ENCODE data around the gene CRCP. TPM values are rescaled to one million over a fixed set of nuclear protein-coding genes. Genes with fewer than 3 reads are reported as not detected.
"Not testable (repeated sequence)": the region's sequence is repeated elsewhere in the genome, so short reads cannot be mapped to it uniquely, and the experiment has no call there.

Gene CRCP
- total and polyA plus RNA-seq, 3 experiments from 2014 or later: 33.7 to 35.4 (median 34.1) TPM

DNA sequence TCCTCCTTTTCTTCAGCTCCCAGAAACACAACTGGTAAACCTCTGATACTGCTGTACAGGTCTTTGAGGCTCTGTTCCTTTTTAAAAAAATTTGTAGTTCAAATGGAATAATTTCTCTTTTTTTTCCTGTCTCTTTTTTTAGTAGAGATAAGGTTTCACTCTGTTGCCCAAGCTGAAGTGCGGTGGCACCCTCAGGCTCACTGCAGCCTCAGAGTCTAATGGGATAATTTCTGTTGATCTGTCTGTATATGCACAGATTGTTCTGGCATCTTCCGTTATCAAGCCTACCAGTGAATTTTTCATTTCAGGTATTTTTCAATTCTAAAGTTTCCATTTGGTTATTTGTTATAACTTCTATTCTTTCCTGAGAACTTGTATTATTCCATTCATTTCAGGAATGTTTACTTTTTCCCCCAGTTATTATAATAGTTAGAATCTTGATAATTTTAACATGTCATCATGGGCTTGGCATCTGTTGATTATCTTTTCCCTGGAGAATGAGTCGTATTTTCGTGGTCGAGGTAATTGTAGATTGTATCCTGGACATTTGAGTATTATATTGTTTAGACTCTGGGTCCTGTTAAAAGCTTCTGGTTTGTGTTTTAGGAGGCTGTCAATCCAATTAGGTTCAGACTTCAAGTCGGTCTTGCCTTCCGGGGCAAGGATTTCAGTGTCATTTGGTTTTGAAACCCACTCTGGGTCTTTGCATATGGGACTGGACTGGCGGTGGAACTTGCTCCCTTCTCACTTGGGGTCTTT, 24.5 kb downstream of the CRCP start:
- H3K4me3 ChIP-seq (ENCODE audit: low read length): no peak overlapping the region
- H3K9me3 Mint-ChIP-seq: no peaks in the 10 kb centered on the region
- H3K27ac Mint-ChIP-seq: no peak overlapping the region
- H3K4me1 Mint-ChIP-seq: peaks cover 0 to 11% (median 10%) of the 10 kb centered on the region in 3 donors
- H3K9me3 ChIP-seq (ENCODE audit: low read length): no peaks in the 10 kb centered on the region
- no peaks in the 10 kb centered on the region for H3K4me1 ChIP-seq (ENCODE audit: insufficient read depth, low read length)
- H3K27me3 ChIP-seq (ENCODE audit: insufficient read depth, low read length, poor library complexity, severe bottlenecking): no peaks in the 10 kb centered on the region
- no peak overlapping the region for H3K27ac ChIP-seq (ENCODE audit: low read depth, low read length)
- H3K36me3 ChIP-seq (ENCODE audit: insufficient read depth, low read length): peaks cover 35% of the 10 kb centered on the region
- DNase-seq: no peak
- peaks cover 20 to 88% (median 24%) of the 10 kb centered on the region in 3 donors for H3K36me3 Mint-ChIP-seq
- CTCF ChIA-PET: interaction anchor here (0.5 kb wide), 1 partner anchor 31 kb away, joined by 3 read pairs; no protein-coding TSS in a partner anchor
- POLR2A ChIA-PET: no interaction called here
- no peak overlapping the region for H3K4me3 Mint-ChIP-seq
- no peaks in the 10 kb centered on the region for H3K27me3 Mint-ChIP-seq

DNA sequence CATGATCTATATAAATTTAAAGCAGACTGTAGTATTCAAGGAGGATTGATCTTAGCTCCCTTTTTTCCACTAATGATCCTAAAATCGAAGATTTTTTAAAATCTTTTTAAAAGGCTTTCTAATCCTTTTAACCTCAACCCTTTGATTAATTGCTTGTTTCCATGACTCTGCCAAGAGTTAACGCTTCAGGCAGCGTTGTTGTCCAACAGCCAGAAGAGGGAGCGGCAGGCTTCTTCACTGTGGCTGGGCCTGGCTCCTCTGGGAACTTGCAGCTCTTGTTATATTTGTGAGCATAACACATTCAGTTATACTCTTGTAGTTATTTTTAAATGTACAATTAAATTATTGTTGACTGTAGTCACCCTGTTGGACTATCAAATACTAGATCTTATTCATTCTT, 26.3 kb downstream of the CRCP start:
- Histone ChIP-seq H3K9me3 (ENCODE audit: low read length) (no peaks in the 10 kb centered on the region), H3K36me3 (ENCODE audit: insufficient read depth, low read length) (peaks cover 41% of the 10 kb centered on the region), H3K4me3 (ENCODE audit: low read length) (no peak overlapping the region), H3K4me1 (ENCODE audit: insufficient read depth, low read length) (no peaks in the 10 kb centered on the region), H3K27me3 (ENCODE audit: insufficient read depth, low read length, poor library complexity, severe bottlenecking) (no peaks in the 10 kb centered on the region), H3K27ac (ENCODE audit: low read depth, low read length) (no peak overlapping the region)
- DNase-seq: no peak
- ChIA-PET POLR2A (no interaction called here), CTCF (no interaction called here)
- Mint-ChIP-seq H3K9me3 (no peaks in the 10 kb centered on the region), H3K4me3 (no peak overlapping the region), H3K36me3 (peaks cover 20 to 88% (median 28%) of the 10 kb centered on the region in 3 donors), H3K27ac (peak overlapping the region in 4 of 8 donors; percentile 7 to 51 (median 18)), H3K4me1 (peaks cover 7 to 15% (median 10%) of the 10 kb centered on the region in 3 donors), H3K27me3 (no peaks in the 10 kb centered on the region)

- no peak for DNase-seq
- Histone ChIP-seq H3K9me3 (ENCODE audit: low read length) (no peaks in the 10 kb centered on the region), H3K27me3 (ENCODE audit: insufficient read depth, low read length, poor library complexity, severe bottlenecking) (no peaks in the 10 kb centered on the region), H3K4me3 (ENCODE audit: low read length) (no peak overlapping the region), H3K36me3 (ENCODE audit: insufficient read depth, low read length) (peaks cover 45% of the 10 kb centered on the region), H3K4me1 (ENCODE audit: insufficient read depth, low read length) (no peaks in the 10 kb centered on the region), H3K27ac (ENCODE audit: low read depth, low read length) (no peak overlapping the region)
- POLR2A ChIA-PET: no interaction called here
- Mint-ChIP-seq H3K27ac (peak overlapping the region in 2 of 8 donors; percentile 17 to 54), H3K36me3 (peaks cover 16 to 90% (median 30%) of the 10 kb centered on the region in 3 donors), H3K4me3 (no peak overlapping the region), H3K4me1 (peaks cover 11 to 19% (median 15%) of the 10 kb centered on the region in 3 donors), H3K9me3 (no peaks in the 10 kb centered on the region), H3K27me3 (no peaks in the 10 kb centered on the region)
- CTCF ChIA-PET: no interaction called here
These were observed 27.7 kb downstream of the CRCP start for GRCh38 chr7:66142334-66142733.

DNA sequence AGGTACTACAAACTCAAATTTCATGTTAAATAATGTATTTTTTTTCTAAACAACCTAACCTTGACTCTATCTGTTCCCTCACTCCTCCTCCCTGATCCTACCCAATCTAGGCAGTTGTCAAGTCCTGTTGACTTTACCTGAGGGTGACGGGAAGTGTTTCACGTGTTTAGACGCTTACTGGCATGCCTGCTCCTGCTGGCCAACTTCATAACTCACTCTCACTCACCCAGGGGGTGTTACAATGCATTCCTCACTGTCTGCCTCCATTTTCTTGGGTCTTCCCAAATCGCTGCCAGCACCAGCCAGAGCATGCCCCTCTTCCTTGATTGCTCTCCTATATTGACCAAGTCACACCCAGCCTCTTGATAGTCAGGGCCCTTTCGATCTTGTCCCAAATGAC, 28.3 kb downstream of the CRCP start:
- Mint-ChIP-seq H3K27ac (peak overlapping the region in 6 of 8 donors; percentile 8 to 64 (median 12)), H3K4me1 (peaks cover 9 to 24% (median 17%) of the 10 kb centered on the region in 3 donors), H3K9me3 (no peaks in the 10 kb centered on the region), H3K27me3 (no peaks in the 10 kb centered on the region), H3K4me3 (no peak overlapping the region), H3K36me3 (peaks cover 14 to 88% (median 28%) of the 10 kb centered on the region in 3 donors)
- Histone ChIP-seq H3K9me3 (ENCODE audit: low read length) (no peaks in the 10 kb centered on the region), H3K4me1 (ENCODE audit: insufficient read depth, low read length) (peaks cover under 1% of the 10 kb centered on the region), H3K36me3 (ENCODE audit: insufficient read depth, low read length) (peaks cover 45% of the 10 kb centered on the region), H3K27me3 (ENCODE audit: insufficient read depth, low read length, poor library complexity, severe bottlenecking) (no peaks in the 10 kb centered on the region), H3K27ac (ENCODE audit: low read depth, low read length) (no peak overlapping the region), H3K4me3 (ENCODE audit: low read length) (no peak overlapping the region)
- POLR2A ChIA-PET: no interaction called here
- no peak for DNase-seq
- CTCF ChIA-PET: no interaction called here

DNA sequence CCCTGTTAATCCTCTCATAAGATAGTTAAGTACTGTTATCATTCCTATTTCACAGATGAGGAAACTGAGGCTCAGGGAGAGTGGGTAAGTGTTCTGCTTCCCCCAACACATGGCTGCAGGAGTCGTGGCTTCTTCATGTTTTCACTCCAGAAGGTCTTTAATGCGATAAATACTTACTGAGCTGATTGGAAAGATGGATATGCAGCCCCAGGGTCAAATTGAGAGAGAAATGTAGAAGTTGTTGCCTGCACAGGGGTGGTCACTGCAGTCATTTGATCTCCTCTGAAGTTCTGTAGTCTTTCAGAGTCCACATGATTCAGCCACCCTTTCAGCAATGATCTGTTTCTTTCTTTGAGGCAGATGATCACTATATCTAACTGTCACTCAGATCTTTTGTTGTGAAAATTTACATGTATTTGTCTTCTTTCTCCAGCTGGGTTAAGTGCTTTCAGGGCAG, 29.3 kb downstream of the CRCP start:
- Histone ChIP-seq H3K4me3 (ENCODE audit: low read length) (no peak overlapping the region), H3K27ac (ENCODE audit: low read depth, low read length) (no peak overlapping the region), H3K27me3 (ENCODE audit: insufficient read depth, low read length, poor library complexity, severe bottlenecking) (no peaks in the 10 kb centered on the region), H3K4me1 (ENCODE audit: insufficient read depth, low read length) (peaks cover 8% of the 10 kb centered on the region), H3K36me3 (ENCODE audit: insufficient read depth, low read length) (peaks cover 45% of the 10 kb centered on the region), H3K9me3 (ENCODE audit: low read length) (no peaks in the 10 kb centered on the region)
- Mint-ChIP-seq H3K27ac (peak overlapping the region in 3 of 8 donors; percentile 39 to 81 (median 39)), H3K27me3 (no peaks in the 10 kb centered on the region), H3K4me1 (peaks cover 16 to 33% (median 26%) of the 10 kb centered on the region in 3 donors), H3K36me3 (peaks cover 14 to 88% (median 26%) of the 10 kb centered on the region in 3 donors), H3K4me3 (no peak overlapping the region), H3K9me3 (no peaks in the 10 kb centered on the region)
- CTCF ChIA-PET: no interaction called here
- no peak for DNase-seq
- POLR2A ChIA-PET: no interaction called here

GRCh38 chr7:66145400-66146104, 30.9 kb downstream of the CRCP start:
- no peaks in the 10 kb centered on the region for H3K9me3 ChIP-seq (ENCODE audit: low read length)
- no peak overlapping the region for H3K27ac ChIP-seq (ENCODE audit: low read depth, low read length)
- DNase-seq: no peak
- no peaks in the 10 kb centered on the region for H3K27me3 ChIP-seq (ENCODE audit: insufficient read depth, low read length, poor library complexity, severe bottlenecking)
- peaks cover 28 to 46% (median 41%) of the 10 kb centered on the region in 3 donors for H3K4me1 Mint-ChIP-seq
- H3K36me3 ChIP-seq (ENCODE audit: insufficient read depth, low read length): peaks cover 37% of the 10 kb centered on the region
- no peaks in the 10 kb centered on the region for H3K27me3 Mint-ChIP-seq
- H3K36me3 Mint-ChIP-seq: peaks cover 14 to 84% (median 27%) of the 10 kb centered on the region in 3 donors
- H3K4me3 Mint-ChIP-seq: no peak overlapping the region
- H3K4me1 ChIP-seq (ENCODE audit: insufficient read depth, low read length): peaks cover 12% of the 10 kb centered on the region
- H3K9me3 Mint-ChIP-seq: no peaks in the 10 kb centered on the region
- POLR2A ChIA-PET: no interaction called here
- peak overlapping the region in 4 of 8 donors; percentile 29 to 61 (median 52) for H3K27ac Mint-ChIP-seq
- CTCF ChIA-PET: no interaction called here
- H3K4me3 ChIP-seq (ENCODE audit: low read length): no peak overlapping the region

DNA sequence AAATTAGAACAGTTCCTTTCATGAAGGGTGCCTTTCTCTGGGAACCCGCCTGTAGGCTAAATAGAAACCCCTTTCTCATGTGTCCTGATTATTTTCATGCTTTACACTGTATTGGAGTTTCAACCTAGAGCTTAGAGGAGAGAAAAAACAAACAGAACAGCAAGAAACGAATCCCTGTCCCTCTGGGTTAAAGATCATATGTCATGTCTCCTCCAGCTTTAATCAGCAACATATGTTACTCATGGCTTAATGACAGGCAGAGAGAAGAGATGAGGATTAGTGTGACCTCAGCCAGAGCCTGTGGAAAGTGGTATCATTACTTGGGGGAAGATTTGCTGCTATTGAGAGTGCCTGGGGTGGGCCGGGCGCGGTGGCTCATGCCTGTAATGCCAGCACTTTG, 32.1 kb downstream of the CRCP start:
- Mint-ChIP-seq H3K36me3 (peaks cover 14 to 82% (median 21%) of the 10 kb centered on the region in 3 donors), H3K27me3 (no peaks in the 10 kb centered on the region), H3K27ac (peak overlapping the region in 6 of 8 donors; percentile 1 to 61 (median 26)), H3K4me1 (peaks cover 30 to 47% (median 46%) of the 10 kb centered on the region in 3 donors), H3K9me3 (no peaks in the 10 kb centered on the region), H3K4me3 (peak overlapping the region in 1 of 7 donors; percentile 26)
- ChIA-PET CTCF (interaction anchor here (0.6 kb wide), 1 partner anchor 363 kb away, joined by 3 read pairs; no protein-coding TSS in a partner anchor), POLR2A (no interaction called here)
- peaks cover 12% of the 10 kb centered on the region for H3K4me1 ChIP-seq (ENCODE audit: insufficient read depth, low read length)
- no peaks in the 10 kb centered on the region for H3K9me3 ChIP-seq (ENCODE audit: low read length)
- H3K4me3 ChIP-seq (ENCODE audit: low read length): no peak overlapping the region
- no peaks in the 10 kb centered on the region for H3K27me3 ChIP-seq (ENCODE audit: insufficient read depth, low read length, poor library complexity, severe bottlenecking)
- H3K27ac ChIP-seq (ENCODE audit: low read depth, low read length): no peak overlapping the region
- DNase-seq: no peak
- peaks cover 29% of the 10 kb centered on the region for H3K36me3 ChIP-seq (ENCODE audit: insufficient read depth, low read length)

DNA sequence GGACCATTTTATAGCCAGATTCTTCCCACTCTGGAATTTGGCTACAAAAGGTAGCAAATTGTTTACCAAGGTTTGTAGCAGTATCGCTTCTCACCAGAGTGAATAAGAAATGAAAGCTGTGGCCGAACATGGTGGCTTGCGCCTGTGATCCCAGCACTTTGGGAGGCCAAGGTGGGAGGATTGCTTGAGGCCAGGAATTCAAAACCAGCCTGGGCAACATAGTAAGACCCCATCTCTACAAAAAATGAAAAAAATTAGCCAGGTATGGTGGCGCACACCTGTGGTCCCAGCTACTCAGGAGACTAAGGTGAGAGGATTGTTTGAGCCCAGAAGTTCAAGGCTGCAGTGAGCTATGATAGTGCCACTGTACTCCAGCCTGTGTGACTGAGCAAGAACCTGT, 33.0 kb downstream of the CRCP start:
- H3K9me3 ChIP-seq (ENCODE audit: low read length); H3K4me3 ChIP-seq (ENCODE audit: low read length); H3K9me3 Mint-ChIP-seq; H3K27me3 Mint-ChIP-seq; H3K27me3 ChIP-seq (ENCODE audit: insufficient read depth, low read length, poor library complexity, severe bottlenecking); DNase-seq; POLR2A ChIA-PET: not testable (repeated sequence)
- CTCF ChIA-PET: interaction anchor here (1.6 kb wide), 1 partner anchor 12 kb away, joined by 4 read pairs; no protein-coding TSS in a partner anchor
- peak overlapping the region in 5 of 7 donors; percentile 34 to 88 (median 84) for H3K4me3 Mint-ChIP-seq
- peaks cover 33 to 47% (median 46%) of the 10 kb centered on the region in 3 donors for H3K4me1 Mint-ChIP-seq
- H3K27ac Mint-ChIP-seq: peak overlapping the region in 6 of 8 donors; percentile 68 to 97 (median 90)
- Histone ChIP-seq H3K4me1 (ENCODE audit: insufficient read depth, low read length) (peaks cover 12% of the 10 kb centered on the region), H3K36me3 (ENCODE audit: insufficient read depth, low read length) (peaks cover 30% of the 10 kb centered on the region), H3K27ac (ENCODE audit: low read depth, low read length) (peak overlapping the region; percentile 58)
- H3K36me3 Mint-ChIP-seq: peaks cover 10 to 81% (median 28%) of the 10 kb centered on the region in 3 donors

Data from CD8-positive, alpha-beta memory T cell (primary cell).